Kidney glomerular epithelial cell (primary cell): ENCODE results near the gene ZNF516.

Experiments
- DNase-seq: peaks from one replicate; lab custom pipeline; 2025; lab: John Stamatoyannopoulos, UW

ZNF516 gene

DNA sequence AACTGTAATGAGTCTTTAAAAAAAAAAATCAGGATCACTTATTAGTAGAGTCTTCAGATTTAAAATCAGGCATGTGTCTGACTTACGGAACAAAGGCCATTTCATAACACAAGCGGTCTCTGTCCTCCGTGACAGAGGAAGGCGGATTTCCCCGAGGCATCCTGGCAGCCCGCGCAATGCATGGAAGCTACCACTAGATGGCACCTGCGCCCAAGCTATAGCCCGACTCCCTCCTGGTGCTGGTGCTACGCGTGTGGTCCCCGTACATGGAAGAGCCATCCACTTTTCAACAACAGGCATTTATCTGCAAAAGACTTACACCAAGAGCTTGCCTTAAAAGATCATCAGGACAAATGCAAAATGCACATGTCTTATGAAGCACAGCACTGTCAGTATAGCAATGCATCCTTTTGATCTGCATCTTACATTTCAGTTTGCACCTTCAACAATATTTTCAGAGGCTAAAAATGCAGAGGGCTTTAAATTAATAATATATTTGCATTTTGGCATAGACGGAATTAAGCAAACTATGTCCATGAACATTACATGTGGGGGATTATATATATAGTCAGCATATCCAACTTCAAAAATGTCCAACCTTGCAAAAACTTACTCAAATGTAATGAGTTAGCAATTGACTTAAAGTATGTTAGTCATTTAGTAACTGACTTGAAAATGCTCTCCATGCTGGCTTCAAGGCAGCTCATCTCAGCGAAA lies 96.0 kb downstream of the ZNF516 start:
- peak; percentile 57 for DNase-seq

DNA sequence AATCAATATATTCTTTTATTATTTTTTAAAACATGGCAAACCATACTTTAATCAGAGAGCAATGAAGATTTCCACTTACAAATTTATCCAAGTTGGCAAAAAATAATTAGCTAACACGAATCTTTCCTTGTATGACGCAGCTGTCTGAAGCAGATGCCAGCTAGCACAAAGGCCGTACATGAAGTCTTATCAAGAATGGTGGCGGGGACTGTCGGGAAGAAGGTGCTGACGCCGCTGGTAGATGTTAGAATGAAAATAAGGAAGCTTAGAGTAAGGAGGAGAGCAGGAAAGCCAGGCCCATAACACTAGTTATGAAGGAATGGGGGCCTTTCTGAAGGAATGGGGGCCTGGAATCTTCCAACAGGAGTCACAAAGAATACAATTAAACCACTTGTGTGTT lies 96.7 kb downstream of the ZNF516 start:
- no peak for DNase-seq

DNA sequence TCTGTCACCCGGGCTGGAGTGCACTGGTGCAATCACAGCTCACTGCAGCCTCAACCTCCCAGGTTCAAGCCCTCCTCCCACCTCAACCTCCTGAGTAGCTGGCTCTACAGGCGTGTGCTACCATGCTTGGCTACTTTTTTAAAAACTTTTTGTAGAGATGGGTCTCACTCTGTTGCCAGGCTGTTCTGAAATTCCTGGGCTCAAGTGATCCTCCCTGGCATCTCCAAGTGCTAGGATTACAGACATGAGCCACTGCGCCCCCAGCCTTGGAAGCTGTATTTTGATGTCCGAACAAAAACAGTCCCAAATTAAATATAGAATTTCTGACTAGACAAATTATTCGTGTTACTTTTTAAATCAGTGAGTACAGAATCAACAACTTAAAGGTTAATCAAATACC lies 97.4 kb downstream of the ZNF516 start:
- peak; percentile 20 for DNase-seq

GRCh38 chr18:76396792-76397191 lies 98.2 kb downstream of the ZNF516 start:
- no peak for DNase-seq

- DNase-seq = no peak
These were observed 99.4 kb downstream of the ZNF516 start for GRCh38 chr18:76395609-76396008.

DNA sequence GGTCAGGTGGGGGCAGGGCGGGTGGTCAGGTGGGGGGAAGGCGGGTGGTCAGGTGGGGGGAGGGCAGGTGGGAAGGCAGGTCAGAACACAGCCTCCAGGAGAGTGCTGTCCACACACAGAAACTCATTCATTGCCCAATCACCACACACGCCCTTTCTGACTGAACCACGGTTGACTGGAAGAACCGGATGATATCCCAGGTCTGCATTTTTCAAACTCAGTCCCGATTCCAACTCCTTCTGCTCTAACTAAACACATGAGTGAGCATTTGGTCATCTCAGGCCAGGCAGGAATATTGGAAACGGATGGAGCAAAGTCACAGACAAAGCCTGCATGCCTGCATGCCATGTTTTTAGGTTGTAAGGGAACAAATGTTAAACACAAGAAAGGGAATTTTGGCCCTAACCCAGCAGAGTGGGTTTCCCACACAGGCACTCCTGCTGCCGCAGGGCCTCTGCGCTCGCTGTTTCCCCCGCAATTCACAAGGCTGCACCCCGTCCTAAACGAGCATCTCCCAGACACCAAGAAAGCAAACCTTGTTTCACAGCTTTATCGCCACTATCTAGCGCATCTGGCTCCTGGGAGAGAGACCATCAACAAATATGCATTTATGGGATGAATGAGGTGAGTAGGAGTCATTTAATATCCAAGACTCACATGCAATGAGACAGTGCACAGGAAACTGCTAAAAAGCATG lies 100.1 kb downstream of the ZNF516 start:
- peak; percentile 58 for DNase-seq

GRCh38 chr18:76392349-76392748 lies 102.7 kb downstream of the ZNF516 start:
- DNase-seq = no peak

DNA sequence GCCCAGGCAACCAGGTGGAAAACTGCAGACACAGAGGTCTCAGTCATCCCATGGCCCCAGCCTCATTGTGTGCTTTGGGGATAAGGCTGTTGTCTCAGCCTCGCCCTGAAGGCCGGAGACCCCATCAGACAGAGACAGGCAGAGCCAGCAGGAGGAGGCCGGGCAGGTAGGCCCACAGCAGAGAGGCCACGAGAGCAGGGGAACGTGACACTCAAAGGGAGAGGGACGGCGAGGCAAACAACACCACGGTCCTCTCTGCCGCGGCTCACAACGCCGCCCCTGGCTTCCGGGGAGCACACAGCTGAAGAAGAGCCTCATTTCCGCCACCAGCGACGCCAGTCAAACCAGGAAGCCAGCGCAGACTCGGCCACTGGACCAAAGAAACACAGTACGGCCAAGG lies 103.3 kb downstream of the ZNF516 start:
- DNase-seq = no peak

GRCh38 chr18:76391038-76391437 lies 104.0 kb downstream of the ZNF516 start:
- DNase-seq = no peak

GRCh38 chr18:76390452-76391035 lies 104.5 kb downstream of the ZNF516 start:
- no peak for DNase-seq

DNA sequence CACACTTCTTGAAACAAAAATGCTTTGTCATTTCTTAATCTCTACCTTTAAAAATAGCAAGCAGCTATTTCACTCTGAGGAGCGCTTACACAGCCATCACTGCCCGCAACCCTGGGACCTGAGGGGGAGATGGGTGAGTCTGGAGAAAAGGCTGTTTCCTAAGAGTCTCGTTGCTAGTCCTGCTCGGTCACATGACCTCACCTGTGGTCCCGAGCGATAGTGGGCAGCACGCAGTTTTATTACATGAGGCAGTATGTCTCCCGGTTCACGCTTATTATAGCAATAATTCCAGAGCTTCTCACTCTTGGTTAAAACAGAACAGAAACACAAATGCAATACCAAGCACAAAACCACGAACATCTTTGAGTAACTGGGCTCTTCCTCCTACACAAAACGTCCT lies 105.3 kb downstream of the ZNF516 start:
- no peak for DNase-seq

DNA sequence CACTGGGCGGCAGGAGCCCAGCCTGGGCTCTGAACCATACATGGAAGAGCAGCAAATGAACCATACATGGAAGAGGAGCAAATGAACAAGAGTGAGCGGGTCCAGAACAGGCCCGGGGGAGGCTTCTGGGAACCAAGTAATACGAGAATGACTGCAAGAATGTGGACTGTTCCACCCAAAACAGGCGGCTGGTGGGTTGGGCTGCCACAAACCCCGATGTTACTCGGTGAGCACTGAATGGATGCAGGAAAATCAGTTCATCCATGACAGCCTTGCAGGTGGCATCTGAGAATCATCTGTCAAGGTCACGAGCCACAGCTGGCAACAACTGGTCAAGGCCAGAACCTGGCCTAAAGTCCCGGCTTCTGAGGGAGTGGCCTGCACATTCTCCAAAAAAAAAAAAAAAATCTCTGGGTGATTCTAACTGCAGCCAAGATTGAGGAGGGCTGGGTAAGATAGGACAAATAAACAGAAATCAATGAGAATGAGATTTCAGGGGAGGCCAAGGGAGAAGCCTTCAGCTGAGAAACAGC lies 106.1 kb downstream of the ZNF516 start:
- no peak for DNase-seq

DNA sequence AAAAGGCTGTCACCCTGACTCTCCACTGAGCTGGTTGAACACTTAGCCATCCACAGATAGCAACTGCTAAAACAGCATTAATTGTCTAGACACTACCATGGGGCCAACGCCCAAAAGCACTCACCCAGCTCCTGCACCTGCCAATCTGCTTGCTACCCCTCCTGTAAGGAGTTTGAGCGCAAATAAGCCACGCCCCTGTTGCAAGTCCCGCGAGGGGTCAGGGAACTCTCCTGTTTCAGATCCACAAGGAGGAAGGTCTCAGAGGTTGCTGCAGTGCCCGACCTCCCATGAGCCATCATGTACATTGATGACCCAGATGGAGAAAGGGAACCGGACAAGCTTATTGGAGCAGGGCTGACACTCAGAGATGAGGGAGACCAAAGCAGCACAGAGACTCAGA lies 106.8 kb downstream of the ZNF516 start:
- DNase-seq = no peak

GRCh38 chr18:76387608-76388007 lies 107.4 kb downstream of the ZNF516 start:
- no peak for DNase-seq

DNA sequence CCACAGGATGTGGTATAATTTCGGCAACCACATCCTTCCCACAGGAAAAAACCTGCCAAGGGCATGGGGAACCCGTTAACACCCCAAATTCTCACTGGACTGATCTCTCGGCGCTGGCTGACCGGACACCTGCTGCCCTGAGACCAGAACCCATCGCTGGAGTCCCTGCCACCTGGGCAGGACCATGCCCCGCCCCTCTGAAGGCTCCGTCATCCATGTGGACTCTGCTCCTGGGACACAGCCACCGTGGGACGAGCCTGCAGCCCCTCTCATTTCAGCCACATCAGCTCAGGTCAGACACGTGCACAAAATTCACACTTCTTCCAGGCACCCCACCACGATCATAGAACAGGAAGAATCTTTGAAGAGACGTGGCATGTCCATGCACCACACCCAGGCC lies 108.2 kb downstream of the ZNF516 start:
- DNase-seq = no peak

DNA sequence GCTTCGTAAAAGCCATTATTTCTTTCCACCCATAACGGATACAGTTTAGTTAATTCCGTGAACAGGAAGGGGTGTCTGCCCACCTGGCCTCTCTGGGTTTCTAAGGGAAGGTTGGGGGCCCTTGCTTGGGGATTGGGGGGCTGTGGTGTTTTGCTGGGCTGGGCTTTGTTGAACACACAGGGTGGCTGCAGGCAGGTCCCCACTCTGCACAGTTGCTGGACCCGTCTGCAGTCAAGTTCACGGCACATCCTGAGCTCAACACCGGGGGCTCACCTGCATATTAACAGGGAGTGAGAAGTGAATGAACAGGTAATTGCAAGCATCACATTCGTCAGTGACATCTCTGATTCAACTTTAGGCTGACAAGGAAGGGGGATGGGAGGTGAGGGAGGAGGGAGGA lies 109.0 kb downstream of the ZNF516 start:
- DNase-seq = no peak

DNA sequence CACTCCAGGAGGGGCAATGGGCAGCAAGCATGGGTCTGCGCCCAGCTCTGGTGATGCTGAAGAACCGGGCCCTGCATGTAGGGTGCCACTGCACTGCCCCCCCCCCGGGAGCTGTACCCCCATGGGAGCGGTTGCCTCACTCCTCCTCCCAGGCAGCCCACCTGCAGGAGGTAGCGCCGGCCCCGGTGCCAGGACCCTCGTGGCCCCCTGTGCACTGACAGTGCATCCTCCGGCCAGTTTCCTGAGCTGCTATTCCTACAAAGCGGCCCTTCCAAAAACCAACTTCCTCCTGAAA lies 109.4 kb downstream of the ZNF516 start:
- no peak for DNase-seq

GRCh38 chr18:76384861-76385680 lies 110.0 kb downstream of the ZNF516 start:
- DNase-seq = no peak

- no peak for DNase-seq
These were observed 110.8 kb downstream of the ZNF516 start for GRCh38 chr18:76384114-76384790.

DNA sequence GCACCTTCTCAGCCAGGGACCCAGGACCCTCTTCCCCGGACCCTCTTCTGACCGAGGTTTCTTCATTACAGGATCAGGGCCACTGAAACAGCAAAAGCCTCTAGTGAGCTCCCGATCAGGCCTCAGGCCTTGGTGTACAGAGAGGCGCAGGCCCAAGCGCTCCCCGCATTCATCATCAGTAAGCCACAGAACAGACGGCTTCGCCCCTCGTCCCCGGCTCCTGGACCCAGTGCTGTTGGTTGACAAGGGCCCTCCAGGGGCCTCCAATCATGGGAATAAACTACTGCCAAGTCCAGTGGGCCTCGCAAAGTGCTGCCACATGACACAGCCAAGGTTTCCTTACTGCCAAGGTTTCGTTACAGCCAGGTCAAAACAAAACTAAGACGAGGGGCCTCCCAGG lies 111.4 kb downstream of the ZNF516 start:
- DNase-seq = no peak

- no peak for DNase-seq
These were observed 112.8 kb downstream of the ZNF516 start for GRCh38 chr18:76382275-76382674.
